HG03175 (cell line): ENCODE results near the gene LRCH3.
"Not testable (repeated sequence)": the region's sequence is repeated elsewhere in the genome, so short reads cannot be mapped to it uniquely, and the experiment has no call there.

Source experiments
- ATAC-seq: cut with Tn5 transposase; IDR thresholded peaks from one replicate; pipeline ENCODE4 v1.9.1; 2021; ENCODE audit warnings: mild to moderate bottlenecking, moderate library complexity; ENCODE audit not compliant: unreplicated experiment

The LRCH3 gene

DNA sequence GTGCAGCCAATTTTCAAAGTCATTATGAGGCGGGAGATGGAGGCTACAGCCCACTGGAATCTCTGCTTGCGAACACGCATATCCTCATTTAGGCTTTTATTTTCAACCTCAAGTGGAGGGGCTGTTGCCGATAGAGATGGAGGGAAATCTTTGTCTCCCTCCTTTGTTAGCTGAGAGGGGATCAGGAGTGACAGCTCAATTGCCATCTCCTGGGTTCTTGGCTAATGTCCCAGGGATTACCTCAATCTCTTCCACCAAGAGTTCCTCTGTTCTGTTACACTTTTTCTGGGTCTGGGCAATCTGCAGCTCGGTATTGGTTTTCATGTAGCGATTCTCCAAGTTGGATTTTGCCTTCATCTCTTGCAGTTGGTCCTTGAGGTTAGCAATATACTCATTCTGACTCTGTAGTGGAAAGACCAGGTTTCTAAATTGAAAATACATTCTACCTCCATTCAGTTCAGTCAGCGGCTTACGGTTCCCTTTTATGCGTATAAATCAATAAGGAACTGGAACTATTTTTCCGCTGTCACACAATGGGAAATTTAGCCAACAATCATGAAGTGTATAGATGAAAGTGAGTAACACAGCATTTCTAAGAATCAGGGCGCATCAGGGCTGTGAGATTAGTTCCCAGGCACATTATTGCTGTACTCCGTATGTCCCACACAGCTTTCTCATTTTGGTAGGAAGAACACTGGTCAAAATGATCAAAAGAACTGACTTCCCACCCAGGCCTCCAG is 122.8 kb downstream of the LRCH3 start:
- ATAC-seq = no peak

DNA sequence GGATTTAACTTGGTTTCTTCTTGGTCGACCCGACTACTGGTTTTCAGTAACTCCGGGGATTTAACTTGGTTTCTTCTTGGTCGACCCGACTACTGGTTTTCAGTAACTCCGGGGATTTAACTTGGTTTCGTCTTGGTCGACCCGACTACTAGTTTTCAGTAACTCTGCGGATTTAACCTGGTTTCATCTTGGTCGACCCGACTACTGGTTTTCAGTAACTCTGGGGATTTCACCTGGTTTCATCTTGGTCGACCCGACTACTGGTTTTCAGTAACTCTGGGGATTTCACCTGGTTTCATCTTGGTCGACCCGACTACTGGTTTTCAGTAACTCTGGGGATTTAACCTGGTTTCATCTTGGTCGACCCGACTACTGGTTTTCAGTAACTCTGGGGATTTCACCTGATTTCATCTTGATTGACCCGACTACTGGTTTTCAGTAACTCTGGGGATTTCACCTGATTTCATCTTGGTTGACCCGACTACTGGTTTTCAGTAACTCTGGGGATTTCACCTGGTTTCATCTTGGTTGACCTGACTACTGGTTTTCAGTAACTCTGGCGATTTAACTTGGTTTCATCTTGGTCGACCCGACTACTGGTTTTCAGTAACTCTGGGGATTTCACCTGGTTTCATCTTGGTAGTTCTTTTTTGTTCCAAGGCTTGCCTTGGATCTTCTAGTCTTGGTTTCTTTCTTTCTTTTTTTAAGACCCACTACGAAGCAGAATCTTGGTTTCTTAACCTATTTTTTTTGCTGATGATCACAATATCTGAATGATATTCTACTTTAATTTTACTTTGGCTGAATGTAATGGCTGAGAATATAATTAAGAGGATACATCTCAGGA is 130.6 kb downstream of the LRCH3 start:
- not testable (repeated sequence) for ATAC-seq

DNA sequence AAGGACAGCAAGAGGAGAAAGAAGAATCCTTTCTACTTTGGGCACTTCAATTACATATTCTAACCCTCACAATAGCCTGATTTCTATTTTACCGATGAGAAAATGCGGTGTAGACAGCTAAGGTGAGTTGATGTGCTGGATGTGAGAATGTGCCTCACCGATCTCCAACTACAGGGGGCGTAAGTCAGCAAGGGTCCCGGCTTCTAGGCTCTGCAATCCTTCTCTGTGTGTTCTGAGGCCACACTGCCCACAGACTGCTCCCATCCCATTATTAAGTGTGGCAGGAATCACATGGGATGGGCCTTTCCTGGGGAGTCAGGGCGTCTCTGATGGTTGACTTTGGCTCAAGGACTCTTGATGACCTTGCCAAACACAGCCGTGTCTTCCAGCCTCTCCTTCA is 135.4 kb downstream of the LRCH3 start:
- no peak for ATAC-seq

DNA sequence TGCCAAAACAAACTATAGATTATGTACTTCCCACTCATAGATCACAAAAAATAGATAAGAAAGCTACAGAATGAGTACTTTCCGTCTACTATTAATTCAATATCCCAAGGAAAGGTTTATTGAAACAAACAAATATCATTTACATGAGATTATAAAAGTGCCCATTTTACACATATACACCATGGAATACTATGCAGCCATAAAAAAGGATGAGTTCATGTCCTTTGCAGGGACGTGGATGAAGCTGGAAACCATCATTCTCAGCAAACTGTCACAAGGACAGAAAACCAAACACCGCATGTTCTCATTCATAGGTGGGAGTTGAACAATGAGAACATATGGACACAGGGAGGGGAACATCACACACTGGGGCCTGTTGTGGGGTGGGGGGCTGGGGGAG is 136.5 kb downstream of the LRCH3 start:
- not testable (repeated sequence) for ATAC-seq

DNA sequence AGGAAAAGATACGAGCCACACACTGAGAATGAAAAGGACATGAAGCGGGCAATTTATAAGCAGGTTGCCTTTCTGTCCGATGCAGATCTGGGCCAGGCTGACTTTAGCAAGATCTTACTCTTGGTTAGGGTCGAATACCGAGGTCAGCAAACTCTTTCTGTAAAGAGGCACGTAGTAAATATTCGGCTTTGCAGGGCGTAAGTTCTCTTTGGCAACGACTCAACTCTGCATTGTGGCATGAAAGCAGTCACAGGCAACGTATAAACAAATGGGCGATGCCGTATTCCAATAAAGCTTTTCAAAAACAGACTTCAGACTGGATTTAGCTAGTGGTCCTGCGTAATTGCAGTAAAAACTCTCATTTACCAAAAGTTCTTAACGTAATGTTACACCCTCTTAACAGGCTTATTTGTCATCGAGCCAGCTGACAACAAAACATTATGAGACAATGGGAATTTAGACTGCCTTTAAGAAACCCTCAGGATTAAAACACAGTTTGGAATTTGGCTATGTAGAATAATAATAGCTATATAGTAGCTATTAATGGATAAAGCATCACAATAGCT is 145.8 kb downstream of the LRCH3 start:
- no peak for ATAC-seq
